PC-9 (cell line): ENCODE measurements around the gene FUT1. TPM values are rescaled to one million over a fixed set of nuclear protein-coding genes. Genes with fewer than 3 reads are reported as not detected.

Experiments used
- BruUV-seq: library from RNA; stranded (reverse); fragments of 400-500 nt; replicated peaks from 2 replicates; lab custom pipeline; 2021; lab: Mats Ljungman, UMichigan
- CTCF ChIA-PET: fragments of 300-600 bp; sonication (Branson Sonifier 250); formaldehyde crosslinking; loops from one replicate; lab custom pipeline; 2022; ENCODE audit warnings: antibody characterized with exemption; lab: Charles Lee
- POLR2A ChIA-PET: fragments of 300-600 bp; sonication (Branson Sonifier 250); formaldehyde crosslinking; loops from one replicate; lab custom pipeline; 2022; ENCODE audit warnings: antibody characterized with exemption; ENCODE audit not compliant: unreplicated experiment; lab: Charles Lee
- DNase-seq, 2 experiments: peaks; one replicate each; pipeline versions ENCODE4 v3.0.0 to v3.0.0-alpha.2; 2015 to 2022; ENCODE audit warnings: mixed read lengths in 1 of 2
- H2AFZ ChIP-seq: fragments of 200-600 bp; sonication (generic); 2 replicates; pipeline ENCODE4 v1.8.1; 2017; ENCODE audit warnings: antibody characterized with exemption
- H3F3A ChIP-seq: fragments of 200-600 bp; sonication (generic); 2 replicates; pipeline ENCODE4 v1.8.1; 2017; ENCODE audit warnings: antibody characterized with exemption, mild to moderate bottlenecking, low read depth; ENCODE audit not compliant: insufficient read depth
- H3K27ac ChIP-seq: fragments of 200-600 bp; sonication (generic); 2 replicates; pipeline ENCODE4 v1.6.1; 2016; ENCODE audit warnings: mixed run types
- H3K27me3 ChIP-seq: fragments of 200-600 bp; sonication (generic); 2 replicates; pipeline ENCODE4 v1.6.1; 2016; ENCODE audit warnings: low read depth, mixed run types; ENCODE audit not compliant: insufficient read depth
- H3K36me3 ChIP-seq: fragments of 200-600 bp; sonication (generic); 2 replicates; pipeline ENCODE4 v1.6.1; 2016; ENCODE audit warnings: low read depth, mixed run types
- H3K4me1 ChIP-seq: fragments of 200-600 bp; sonication (generic); replicated peaks from 2 replicates; pipeline ENCODE4 v1.6.1; 2016; ENCODE audit warnings: mixed run types; ENCODE audit not compliant: insufficient read depth
- H3K4me2 ChIP-seq: fragments of 200-600 bp; sonication (generic); 2 replicates; pipeline ENCODE4 v1.6.1; 2017; ENCODE audit warnings: mixed run types
- H3K4me3 ChIP-seq: fragments of 200-600 bp; sonication (generic); 2 replicates; pipeline ENCODE4 v1.6.1; 2016; ENCODE audit warnings: mixed run types
- H3K79me2 ChIP-seq: fragments of 200-600 bp; sonication (generic); 2 replicates; pipeline ENCODE4 v1.6.1; 2017; ENCODE audit warnings: low read depth, mixed run types
- H3K9me2 ChIP-seq: fragments of 200-600 bp; sonication (generic); 2 replicates; pipeline ENCODE4 v1.8.1; 2017; ENCODE audit warnings: mild to moderate bottlenecking; ENCODE audit not compliant: insufficient read depth
- H3K9me3 ChIP-seq: fragments of 200-600 bp; sonication (generic); 2 replicates; pipeline ENCODE4 v1.8.1; 2016; ENCODE audit warnings: low read depth; ENCODE audit not compliant: insufficient read depth
- H4K20me1 ChIP-seq: fragments of 200-600 bp; sonication (generic); 2 replicates; pipeline ENCODE4 v1.8.1; 2017; ENCODE audit not compliant: insufficient read depth
- EZH2 ChIP-seq: fragments of 200-600 bp; sonication (generic); IDR thresholded peaks from 2 replicates; pipeline ENCODE4 v1.8.0; 2017; ENCODE audit warnings: antibody characterized with exemption, low read depth
- intact Hi-C: fragments of 100-400 bp; cut with micrococcal nuclease; formaldehyde crosslinking; loops from one replicate; pipeline ENCODE4 v1.10.0; 2022; ENCODE audit not compliant: unreplicated experiment
- total RNA-seq: library from RNA; stranded (reverse); gene quantifications from 2 replicates; pipeline ENCODE4 v1.2.3, GENCODE V29; 2021
- TF ChIP-seq, protein P1 (sequence below): fragments of 200-600 bp; sonication (generic); conservative IDR thresholded peaks from 2 replicates; pipeline ENCODE4 v1.6.1; 2017; ENCODE audit warnings: mixed run types, antibody characterized with exemption, mild to moderate bottlenecking, moderate library complexity

FUT1 gene
- total RNA-seq, 1 experiment from 2014 or later: 7.9 TPM

DNA sequence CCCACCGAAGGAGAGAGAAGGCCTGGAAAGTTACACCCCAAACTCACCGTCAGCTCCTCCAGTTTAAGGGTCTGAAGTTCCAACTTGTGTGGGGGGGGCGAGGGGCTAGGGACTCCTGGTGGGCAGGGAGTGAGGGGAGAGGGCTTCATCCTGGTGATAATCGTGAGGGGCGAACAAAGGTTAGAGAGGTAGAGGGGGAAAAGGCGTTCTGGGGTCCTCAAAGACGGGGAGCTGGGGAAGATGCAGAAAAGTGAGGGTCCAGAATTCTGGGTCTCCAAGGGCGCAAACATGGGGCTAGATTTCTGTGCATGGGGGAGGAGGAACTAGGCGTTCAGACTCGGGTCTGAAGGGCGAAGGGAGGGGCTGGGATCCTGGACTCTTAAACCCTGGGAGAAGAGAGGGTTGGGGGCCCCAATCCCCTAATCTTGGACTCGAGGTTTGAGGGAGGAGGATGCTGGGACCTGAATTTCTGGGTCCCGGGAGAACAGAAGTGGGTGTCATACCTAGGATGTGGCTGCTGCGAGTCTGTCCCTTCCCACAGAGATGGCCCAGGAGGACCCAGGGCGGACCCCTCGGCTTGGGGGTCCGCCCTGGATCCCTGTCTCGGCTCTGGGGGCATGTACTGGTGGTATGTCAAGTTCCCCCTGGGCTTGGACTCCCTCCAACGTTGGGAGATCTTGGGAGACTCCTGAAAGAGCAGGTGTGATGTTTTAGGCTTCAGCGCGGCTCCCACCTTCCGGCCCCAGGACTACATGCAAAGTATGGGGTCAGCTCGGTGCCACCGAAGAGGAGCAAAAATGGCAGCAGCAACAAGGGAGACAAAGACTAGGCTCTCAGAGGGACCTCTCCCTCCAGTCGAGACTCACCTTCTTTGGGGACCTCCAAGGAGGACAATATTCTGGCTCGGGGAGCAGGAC lies 37.4 kb downstream of the FUT1 start:
- ChIA-PET CTCF (interaction anchor here (0.6 to 1.0 kb wide), 3 partner anchors 11 to 24 kb away, joined by 4 to 15 read pairs (median 5); no protein-coding TSS in a partner anchor), POLR2A (interaction anchor here (0.5 to 0.7 kb wide), 6 partner anchors 10 to 532 kb away, joined by 3 to 8 read pairs (median 3); no protein-coding TSS in a partner anchor)
- Histone ChIP-seq H3K27ac (peak overlapping the region; percentile 51), H3K27me3 (no peaks in the 10 kb centered on the region), H3K9me3 (no peaks in the 10 kb centered on the region), H3K79me2 (peaks cover 19% of the 10 kb centered on the region; the same call in 1 of the 2 replicates), H3F3A (no peaks in the 10 kb centered on the region), H4K20me1 (no peaks in the 10 kb centered on the region), H3K4me2 (peak overlapping the region; percentile 92), H3K4me3 (peak overlapping the region; percentile 66), H3K4me1 (peaks cover 19% of the 10 kb centered on the region), H3K9me2 (no peaks in the 10 kb centered on the region), H3K36me3 (no peaks in the 10 kb centered on the region), H2AFZ (peak overlapping the region; percentile 85)
- no peak for DNase-seq
- TSS peak; percentile 34 for BruUV-seq
- intact Hi-C loops: loop anchor here (1.0 to 2.0 kb wide), 4 partner anchors 18 to 68 kb away; partner anchors contain the start of gene CA11
- TF ChIP-seq, protein P1, sequence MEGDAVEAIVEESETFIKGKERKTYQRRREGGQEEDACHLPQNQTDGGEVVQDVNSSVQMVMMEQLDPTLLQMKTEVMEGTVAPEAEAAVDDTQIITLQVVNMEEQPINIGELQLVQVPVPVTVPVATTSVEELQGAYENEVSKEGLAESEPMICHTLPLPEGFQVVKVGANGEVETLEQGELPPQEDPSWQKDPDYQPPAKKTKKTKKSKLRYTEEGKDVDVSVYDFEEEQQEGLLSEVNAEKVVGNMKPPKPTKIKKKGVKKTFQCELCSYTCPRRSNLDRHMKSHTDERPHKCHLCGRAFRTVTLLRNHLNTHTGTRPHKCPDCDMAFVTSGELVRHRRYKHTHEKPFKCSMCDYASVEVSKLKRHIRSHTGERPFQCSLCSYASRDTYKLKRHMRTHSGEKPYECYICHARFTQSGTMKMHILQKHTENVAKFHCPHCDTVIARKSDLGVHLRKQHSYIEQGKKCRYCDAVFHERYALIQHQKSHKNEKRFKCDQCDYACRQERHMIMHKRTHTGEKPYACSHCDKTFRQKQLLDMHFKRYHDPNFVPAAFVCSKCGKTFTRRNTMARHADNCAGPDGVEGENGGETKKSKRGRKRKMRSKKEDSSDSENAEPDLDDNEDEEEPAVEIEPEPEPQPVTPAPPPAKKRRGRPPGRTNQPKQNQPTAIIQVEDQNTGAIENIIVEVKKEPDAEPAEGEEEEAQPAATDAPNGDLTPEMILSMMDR: no peak
- TF ChIP-seq EZH2: no peak

DNA sequence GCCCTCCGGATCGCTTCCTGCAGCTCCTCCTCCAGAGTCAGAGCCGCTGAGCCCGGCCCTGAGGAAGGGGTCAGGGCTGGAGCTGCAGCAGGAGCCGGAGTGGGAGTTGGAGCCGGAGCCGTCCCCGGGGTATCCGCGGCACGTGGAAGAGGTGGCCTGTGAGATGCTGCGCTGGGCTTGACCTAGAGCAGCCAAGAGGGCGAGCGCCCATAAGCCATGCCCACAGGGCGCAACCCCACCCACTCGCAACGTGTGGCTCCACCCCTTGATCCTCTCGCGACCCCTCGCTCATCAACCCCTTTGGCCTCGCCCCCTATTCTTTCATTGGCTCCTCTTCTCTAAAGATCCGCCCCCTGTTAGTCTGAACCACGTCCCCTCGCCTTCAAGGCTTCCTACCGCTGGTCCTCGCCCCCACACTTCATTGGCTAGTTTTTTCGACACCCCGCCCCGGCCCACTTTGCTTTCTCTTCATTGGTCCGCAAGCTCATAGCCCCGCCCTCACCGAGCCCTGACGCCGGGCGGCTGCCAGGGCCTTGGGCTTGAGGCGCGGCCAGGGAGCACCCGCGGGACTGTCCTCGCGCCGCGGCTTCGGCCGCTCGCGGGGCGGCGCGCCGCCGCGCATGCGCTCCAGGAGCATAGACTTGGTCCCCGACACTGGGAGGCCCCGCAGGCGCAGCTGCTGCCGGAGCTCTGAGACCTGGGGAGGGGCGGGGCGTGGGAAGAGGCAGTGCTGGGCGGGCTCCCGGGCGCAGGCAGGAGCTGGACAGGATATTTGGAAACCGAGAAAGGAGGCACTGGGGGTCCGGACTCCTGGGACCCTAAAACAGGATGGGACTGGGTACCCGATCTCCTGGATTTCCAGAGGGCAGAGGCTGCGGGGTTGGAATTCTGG lies 38.3 kb downstream of the FUT1 start:
- TF ChIP-seq, protein P1: no peak
- TF ChIP-seq EZH2: no peak
- no peaks in the 10 kb centered on the region for H3K36me3 ChIP-seq
- no peaks in the 10 kb centered on the region for H3K9me2 ChIP-seq
- peak overlapping the region; percentile 93 for H3K4me2 ChIP-seq
- CTCF ChIA-PET: interaction anchor here (0.7 to 1.8 kb wide), 5 partner anchors 12 to 426 kb away, joined by 3 to 5 read pairs (median 4); no protein-coding TSS in a partner anchor
- DNase-seq: peak; percentile 99 to 100
- no peaks in the 10 kb centered on the region for H4K20me1 ChIP-seq
- no peaks in the 10 kb centered on the region for H3F3A ChIP-seq
- H3K27me3 ChIP-seq: no peaks in the 10 kb centered on the region
- H3K9me3 ChIP-seq: no peaks in the 10 kb centered on the region
- H3K4me1 ChIP-seq: peaks cover 19% of the 10 kb centered on the region
- POLR2A ChIA-PET: interaction anchor here (0.5 to 0.7 kb wide), 8 partner anchors 11 to 426 kb away, joined by 3 to 8 read pairs (median 4); no protein-coding TSS in a partner anchor
- H3K4me3 ChIP-seq: peak overlapping the region; percentile 83
- H2AFZ ChIP-seq: peak overlapping the region; percentile 94
- BruUV-seq: no TSS peak
- intact Hi-C loops: loop anchor here (1.0 to 2.0 kb wide), 4 partner anchors 17 to 67 kb away; partner anchors contain the start of gene CA11
- peak overlapping the region; percentile 51 for H3K27ac ChIP-seq
- peaks cover 19% of the 10 kb centered on the region; the same call in 1 of the 2 replicates for H3K79me2 ChIP-seq
